Ovary (tissue), 9 donors: ENCODE data around the gene ABHD13. TPM values are rescaled to one million over a fixed set of nuclear protein-coding genes. Genes with fewer than 3 reads are reported as not detected.
"Not testable (repeated sequence)": the region's sequence is repeated elsewhere in the genome, so short reads cannot be mapped to it uniquely, and the experiment has no call there.

Experiments
- DNase-seq, 5 donors: peaks; one replicate each; pipeline ENCODE4 v3.0.0-alpha.2; 2019 to 2020
- H3K27ac ChIP-seq, 2 donors: fragments of 200-600 bp; one replicate each; pipeline versions ENCODE4 v1.5.1 to v1.8.0; 2019 to 2022
- H3K27me3 ChIP-seq: fragments of 200-600 bp; one replicate; pipeline ENCODE4 v1.8.0; 2022
- H3K36me3 ChIP-seq: fragments of 200-600 bp; sonication (generic); one replicate; pipeline ENCODE4 v1.5.1; 2019
- H3K4me1 ChIP-seq: one replicate; pipeline ENCODE4 v1.8.1; 2013; ENCODE audit warnings: mild to moderate bottlenecking, moderate library complexity; ENCODE audit not compliant: insufficient read depth
- H3K4me3 ChIP-seq: fragments of 200-600 bp; sonication (generic); one replicate; pipeline ENCODE4 v1.5.1; 2017
- H3K9me3 ChIP-seq, 2 donors: fragments of 200-600 bp in 1 of 2; sonication (generic) in 1 of 2; one replicate each; pipeline versions ENCODE4 v1.5.1 to v1.8.1; 2013 to 2019; ENCODE audit warnings: mild to moderate bottlenecking in 1 of 2, moderate library complexity in 1 of 2
- CTCF ChIP-seq, 3 donors: fragments of 450-650 bp in 2 of 3; fragments of 200-600 bp in 1 of 3; IDR thresholded peaks; one replicate each; pipeline versions ENCODE4 v1.5.1 to v1.8.0; 2016 to 2022; ENCODE audit warnings: antibody characterized with exemption in 3 of 3, mild to moderate bottlenecking in 1 of 3
- EP300 ChIP-seq: sonication (generic); formaldehyde crosslinking; IDR thresholded peaks from one replicate; pipeline ENCODE4 v1.6.1; 2017; ENCODE audit warnings: antibody characterized with exemption
- POLR2A ChIP-seq: fragments of 450-650 bp; IDR thresholded peaks from one replicate; pipeline ENCODE4 v1.6.1; 2017; ENCODE audit warnings: antibody characterized with exemption, mild to moderate bottlenecking, moderate library complexity
- WGBS, 3 donors: extraction: QIAGEN DNeasy Blood & Tissue Kit in 1 of 3; methylation state at CpG; one replicate each; pipeline versions ENCODE4 v1.1.5 to v1.1.7; 2013 to 2017; 5-methylcytosine and 5-hydroxymethylcytosine counted together
- intact Hi-C, 4 donors: fragments of 100-400 bp; cut with DNase I; formaldehyde crosslinking; loops; one replicate each; pipeline versions ENCODE4 v1.11.0 to v1.15.1; 2022 to 2023
- polyA plus RNA-seq, 2 donors: library from polyadenylated mRNA; stranded (reverse); fragments of 200-250 nt in 1 of 2; fragments of 350-450 nt in 1 of 2; fragmentation: Illumina TruSeq in 1 of 2; extraction: RNeasy Lipid Tissue Mini Kit (QIAGEN cat#74804) in 1 of 2; gene quantifications; one replicate each; pipeline ENCODE4 v1.2.3, GENCODE V29; 2013 to 2014
- total RNA-seq, 7 donors: library from RNA; depleted of rRNA in 2 of 7; stranded (reverse); fragments of >200 nt in 2 of 7; fragmentation: NEBNext Ultra II Directional in 3 of 7; extraction: Animal tissue kit (Norgen Biotek cat#: 25700) in 3 of 7; gene quantifications; one replicate each; pipeline versions ENCODE4 v1.1.0 to v1.2.4, GENCODE V29; 2016 to 2023
- donor health status: DM: no; HTN: no; CAD: no; lungs with moderate emphysema.
- donor health status: DM: no; HTN: no; CAD: no.
- donor health status: Bipolar disorder and iron deficiency.
- donor health status: DM: yes; HTN: yes; CAD: no.
- donor health status: DM: no; HTN: no; CAD: no.
- donor health status: DM: yes; HTN: yes; CAD: no.

ABHD13 gene
- total and polyA plus RNA-seq, 9 donors, result 6.0 to 13.7 (median 9.1) TPM

- Histone ChIP-seq H3K36me3 (no peaks in the 10 kb centered on the region), H3K27ac (no peak overlapping the region), H3K9me3 (no peaks in the 10 kb centered on the region), H3K4me1 (peaks cover 1% of the 10 kb centered on the region), H3K27me3 (no peaks in the 10 kb centered on the region), H3K4me3 (no peak overlapping the region)
- intact Hi-C loops, result no loop called here
- DNase-seq, result no peak
- TF ChIP-seq CTCF (IDR thresholded peaks at IDR 0.05), result no peak
- TF ChIP-seq POLR2A, result no peak
- no peak for TF ChIP-seq EP300
- WGBS, 3 donors, result 96 to 97% (median 96%) methylated on average over 9 of the region's 9 CpGs
These were observed 45.6 kb downstream of the ABHD13 start for GRCh38 chr13:108263621-108264355.

- H3K9me3 ChIP-seq, result no peaks in the 10 kb centered on the region
- no peaks in the 10 kb centered on the region for H3K36me3 ChIP-seq
- no peak overlapping the region for H3K27ac ChIP-seq
- TF ChIP-seq POLR2A (no peak), CTCF (IDR thresholded peaks at IDR 0.05) (no peak), EP300 (no peak)
- peaks cover 1% of the 10 kb centered on the region for H3K4me1 ChIP-seq
- no peak for DNase-seq
- no peaks in the 10 kb centered on the region for H3K27me3 ChIP-seq
- H3K4me3 ChIP-seq, result no peak overlapping the region
- 79 to 86% (median 80%) methylated on average over 10 of the region's 10 CpGs for WGBS, 3 donors
- intact Hi-C loops, result no loop called here
These were observed 48.3 kb downstream of the ABHD13 start for GRCh38 chr13:108266321-108266990.

GRCh38 chr13:108267347-108267746 is 49.2 kb downstream of the ABHD13 start:
- peaks cover 1% of the 10 kb centered on the region for H3K4me1 ChIP-seq
- DNase-seq, result no peak
- 79 to 83% (median 81%) methylated on average over 4 of the region's 4 CpGs for WGBS, 3 donors
- no peaks in the 10 kb centered on the region for H3K27me3 ChIP-seq
- no peak overlapping the region for H3K4me3 ChIP-seq
- H3K36me3 ChIP-seq, result no peaks in the 10 kb centered on the region
- no peaks in the 10 kb centered on the region for H3K9me3 ChIP-seq
- intact Hi-C loops, result no loop called here
- TF ChIP-seq CTCF (IDR thresholded peaks at IDR 0.05) (no peak), EP300 (no peak), POLR2A (no peak)
- H3K27ac ChIP-seq, result no peak overlapping the region

- H3K9me3 ChIP-seq, H3K27ac ChIP-seq, DNase-seq, H3K4me3 ChIP-seq, H3K4me1 ChIP-seq, H3K27me3 ChIP-seq, H3K36me3 ChIP-seq, intact Hi-C loops: not testable (repeated sequence)
- WGBS, 3 donors, result 98% methylated on average over 3 of the region's 3 CpGs
These were observed 49.7 kb downstream of the ABHD13 start for GRCh38 chr13:108267855-108268254.
